HG03432 (cell line): ENCODE results near the gene LDB1.

Experiments
- ATAC-seq: cut with Tn5 transposase; IDR thresholded peaks from one replicate; pipeline ENCODE4 v1.9.1; 2021; ENCODE audit warnings: mild to moderate bottlenecking, moderate library complexity; ENCODE audit not compliant: unreplicated experiment

Gene LDB1

DNA sequence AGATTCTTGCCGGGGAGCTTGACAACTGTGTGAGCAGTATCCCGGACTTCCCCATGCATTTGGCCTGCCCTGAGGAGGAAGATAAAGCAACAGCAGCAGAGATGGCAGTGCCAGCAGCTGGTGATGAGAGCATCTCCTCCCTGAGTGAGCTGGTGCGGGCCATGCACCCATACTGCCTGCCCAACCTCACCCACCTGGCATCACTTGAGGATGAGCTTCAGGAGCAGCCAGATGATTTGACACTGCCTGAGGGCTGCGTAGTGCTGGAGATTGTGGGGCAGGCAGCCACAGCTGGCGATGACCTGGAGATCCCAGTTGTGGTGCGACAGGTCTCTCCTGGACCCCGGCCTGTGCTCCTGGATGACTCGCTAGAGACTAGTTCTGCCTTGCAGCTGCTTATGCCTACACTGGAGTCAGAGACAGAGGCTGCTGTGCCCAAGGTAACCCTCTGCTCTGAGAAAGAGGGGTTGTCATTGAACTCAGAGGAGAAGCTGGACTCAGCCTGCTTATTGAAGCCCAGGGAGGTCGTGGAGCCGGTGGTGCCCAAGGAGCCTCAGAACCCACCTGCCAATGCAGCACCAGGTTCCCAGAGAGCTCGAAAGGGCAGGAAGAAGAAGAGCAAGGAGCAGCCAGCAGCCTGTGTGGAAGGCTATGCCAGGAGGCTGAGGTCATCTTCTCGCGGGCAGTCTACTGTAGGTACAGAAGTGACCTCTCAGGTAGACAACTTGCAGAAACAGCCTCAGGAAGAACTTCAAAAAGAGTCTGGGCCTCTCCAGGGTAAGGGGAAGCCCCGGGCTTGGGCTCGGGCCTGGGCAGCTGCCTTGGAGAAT, 19.3 kb upstream of the LDB1 start:
- no peak for ATAC-seq

DNA sequence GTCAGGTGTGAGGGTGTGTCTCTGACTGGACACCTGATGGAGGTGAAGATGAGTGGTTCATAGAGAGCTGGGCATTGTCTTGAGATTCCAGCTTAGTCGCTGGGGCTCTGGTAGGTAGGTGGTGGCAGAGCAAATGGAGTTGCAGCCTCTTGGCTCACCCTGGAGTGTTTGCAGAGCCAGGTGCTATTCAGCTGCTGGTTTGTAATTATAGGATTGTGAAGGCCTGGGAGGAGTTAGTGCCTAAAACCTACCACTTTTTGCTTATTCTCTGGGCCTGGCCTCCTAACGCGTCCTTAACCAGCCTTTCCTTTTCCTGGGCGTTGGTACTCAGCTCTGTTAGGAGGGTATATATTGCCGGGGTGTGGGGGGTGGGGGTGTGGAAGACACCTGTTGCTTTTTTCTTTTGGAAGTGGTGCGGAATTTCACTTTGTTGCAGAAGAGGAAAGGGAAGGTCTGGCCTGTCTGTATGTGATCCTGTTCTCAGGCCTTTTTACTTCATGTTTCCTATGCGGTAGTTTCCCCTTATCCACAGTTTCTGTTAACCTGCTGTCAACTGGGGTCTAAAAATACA, 15.9 kb upstream of the LDB1 start:
- ATAC-seq = no peak

DNA sequence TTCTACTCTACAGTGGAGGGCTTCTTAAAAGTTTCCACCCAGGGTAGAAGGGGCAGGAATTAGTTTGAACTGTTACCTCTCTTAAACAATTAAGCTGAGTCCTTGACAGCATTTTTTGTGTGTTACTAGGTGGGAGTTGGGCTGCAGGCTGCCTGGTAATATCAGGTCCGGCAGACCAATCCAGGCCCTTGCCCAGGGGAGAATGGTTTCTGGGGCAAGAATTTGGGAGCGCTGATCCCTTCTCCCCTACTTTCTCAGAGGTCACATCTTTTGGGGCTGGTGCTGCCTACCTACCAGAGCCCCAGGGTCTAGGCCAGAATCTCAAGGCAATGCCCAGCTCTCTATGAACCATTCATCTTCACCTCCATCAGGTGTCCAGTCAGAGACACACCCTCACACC, 14.2 kb upstream of the LDB1 start:
- no peak for ATAC-seq

DNA sequence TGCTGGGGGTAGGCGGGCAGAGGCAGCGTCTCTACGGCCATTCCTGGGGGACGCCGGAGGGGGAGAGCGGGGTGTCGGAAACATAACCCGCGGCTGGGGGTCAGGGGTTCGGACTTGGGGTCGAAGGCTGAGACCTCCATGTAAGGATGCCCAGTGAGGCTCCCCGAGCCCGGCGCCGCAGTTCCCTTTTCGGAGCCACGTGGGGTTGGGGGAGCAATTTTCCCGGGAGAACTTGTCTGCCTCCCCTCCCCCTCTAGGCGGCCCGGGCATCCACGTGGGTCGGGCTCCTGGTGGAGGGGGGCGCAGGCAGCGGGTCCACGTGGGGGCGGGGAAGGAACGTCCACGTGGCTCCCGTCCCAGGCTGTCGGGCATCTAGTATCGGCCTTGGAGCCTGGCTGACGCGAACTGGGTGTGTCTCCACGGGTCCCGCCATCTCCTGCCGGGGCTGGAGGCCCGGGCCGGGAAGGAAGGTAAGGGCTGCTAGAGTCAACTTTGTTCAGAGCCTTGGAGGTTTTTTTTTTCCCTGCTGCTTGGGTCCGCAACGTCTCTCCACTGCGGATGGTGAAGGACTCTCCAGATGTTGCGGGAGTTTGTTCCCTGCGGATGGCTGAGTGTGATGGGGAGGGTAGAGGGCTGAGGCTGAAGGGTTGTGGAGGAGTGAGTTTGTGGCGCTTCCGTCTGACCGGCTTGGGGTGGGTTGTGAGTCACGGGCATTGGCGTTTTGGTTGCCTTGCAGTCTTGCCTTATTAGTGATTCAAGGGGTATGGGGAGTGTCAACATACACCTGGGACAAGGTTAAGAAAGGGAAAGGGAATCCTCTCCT, 13.4 kb upstream of the LDB1 start:
- peak; percentile 17 for ATAC-seq

DNA sequence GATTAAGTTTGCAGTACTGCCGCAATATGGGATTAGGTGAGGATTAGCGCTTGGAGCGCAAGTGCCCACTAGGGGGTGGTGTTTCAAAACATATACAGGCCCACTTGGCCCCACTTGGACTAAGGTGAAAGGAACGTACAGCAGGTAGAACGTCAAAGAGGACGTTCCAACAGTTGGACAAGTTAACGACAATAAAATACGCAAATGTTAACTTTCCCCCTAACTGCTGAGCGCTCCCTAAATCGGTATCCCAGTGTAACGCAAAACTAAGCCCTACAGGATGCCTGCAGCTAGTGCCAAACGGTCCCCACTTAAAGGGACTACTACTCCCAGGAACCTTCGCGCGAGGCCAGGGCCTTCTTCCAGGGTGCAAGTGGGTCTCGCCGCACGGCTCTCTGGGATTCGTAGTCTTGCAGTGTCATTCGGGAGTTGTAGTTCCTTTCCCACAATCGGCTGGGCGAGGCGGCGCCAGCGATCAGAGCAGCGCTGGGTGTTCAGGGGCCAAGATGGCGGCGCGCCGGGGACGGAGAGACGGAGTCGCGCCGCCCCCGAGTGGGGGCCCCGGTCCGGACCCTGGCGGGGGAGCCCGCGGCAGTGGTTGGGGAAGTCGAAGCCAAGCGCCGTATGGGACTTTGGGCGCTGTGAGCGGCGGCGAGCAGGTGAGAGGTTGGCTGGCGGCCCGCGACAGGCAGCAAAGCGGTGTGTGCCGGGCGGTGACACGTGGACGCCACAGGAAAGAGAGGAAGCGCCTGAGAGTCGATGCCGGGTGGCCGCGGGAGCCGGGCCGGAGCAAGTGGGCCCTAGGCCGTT, 12.6 kb upstream of the LDB1 start, which contains the start of gene PPRC1:
TSS of gene PPRC1 (plus strand) at position 478 of the 810 bp plus-strand sequence. CDS start at position 507, 29 bp downstream.
- ATAC-seq = peak; percentile 96

DNA sequence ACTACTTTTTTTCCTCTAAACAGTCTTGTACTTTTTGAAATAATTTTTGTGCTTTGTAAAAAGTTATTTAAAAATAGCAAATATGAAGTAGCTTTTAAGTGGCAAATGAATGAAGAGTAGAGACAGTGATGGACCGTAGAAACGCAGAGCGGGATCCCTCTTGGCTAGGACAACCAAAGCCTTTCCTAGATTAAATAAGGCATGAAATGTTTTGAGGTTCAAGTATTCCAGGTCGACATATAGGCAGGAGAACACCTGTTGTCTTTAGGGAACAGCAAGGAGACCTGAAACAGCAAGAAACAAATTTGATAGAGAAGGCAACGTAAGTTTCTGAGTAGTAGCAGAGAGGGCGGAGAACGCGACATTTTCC, 12.0 kb upstream of the LDB1 start:
- ATAC-seq = no peak

DNA sequence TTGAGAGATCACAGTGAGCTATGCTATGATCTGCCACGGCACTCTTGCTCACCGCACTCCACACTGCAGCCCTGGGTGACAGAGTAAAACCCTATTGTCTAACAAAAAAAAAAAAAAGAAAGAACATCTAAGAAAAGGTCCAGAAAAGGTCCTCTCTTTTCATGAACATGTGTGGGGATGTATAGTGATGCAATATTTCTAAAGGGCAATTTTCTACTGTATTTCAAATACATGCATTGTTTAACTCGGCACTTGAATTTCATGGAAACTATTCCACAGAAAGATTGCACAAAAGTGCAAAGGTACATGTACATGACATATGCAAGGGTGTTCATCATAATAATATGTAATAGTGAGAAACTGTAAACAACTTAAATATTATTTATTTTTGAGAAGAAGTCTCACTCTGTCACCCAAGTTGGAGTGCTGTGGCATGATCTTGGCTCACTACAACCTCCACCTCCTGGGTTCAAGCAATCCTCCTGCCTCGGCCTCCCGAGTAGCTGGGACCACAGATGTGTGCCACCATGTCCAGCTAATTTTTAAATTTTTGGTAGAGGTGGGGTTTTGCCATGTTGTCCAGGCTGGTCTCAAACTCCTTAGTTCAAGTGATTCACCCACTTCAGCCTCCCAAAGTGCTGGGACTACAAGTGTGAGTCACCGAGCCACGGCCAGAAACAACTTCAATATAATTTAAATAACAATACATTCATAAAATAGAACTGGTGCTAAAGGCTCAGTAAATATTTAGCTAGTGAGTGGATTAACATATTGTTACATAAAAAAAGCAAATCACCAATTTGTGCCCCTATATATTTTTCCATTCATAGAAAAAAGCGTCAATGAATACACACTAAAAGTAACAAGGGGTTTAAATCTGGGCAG, 11.4 kb upstream of the LDB1 start:
- no peak for ATAC-seq

DNA sequence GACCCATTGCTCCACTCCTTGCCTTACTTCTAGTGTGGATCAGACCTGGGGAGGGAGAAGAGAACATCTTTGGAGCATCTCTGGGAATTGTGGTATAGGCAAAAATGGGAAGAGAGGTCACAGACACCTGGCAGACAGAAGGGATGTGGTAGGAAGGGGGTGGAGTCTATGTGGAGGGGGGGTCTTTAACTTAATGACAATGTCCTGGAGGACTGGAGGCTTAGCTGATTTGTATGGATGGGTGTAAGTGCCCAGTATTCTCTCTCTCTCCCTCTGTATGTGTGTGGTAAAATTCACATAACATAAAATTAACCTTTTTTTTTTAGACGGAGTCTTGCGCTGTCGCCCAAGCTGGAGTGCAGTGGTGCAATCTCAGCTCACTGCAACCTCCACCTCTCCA, 3.1 kb upstream of the LDB1 start:
- ATAC-seq = no peak

DNA sequence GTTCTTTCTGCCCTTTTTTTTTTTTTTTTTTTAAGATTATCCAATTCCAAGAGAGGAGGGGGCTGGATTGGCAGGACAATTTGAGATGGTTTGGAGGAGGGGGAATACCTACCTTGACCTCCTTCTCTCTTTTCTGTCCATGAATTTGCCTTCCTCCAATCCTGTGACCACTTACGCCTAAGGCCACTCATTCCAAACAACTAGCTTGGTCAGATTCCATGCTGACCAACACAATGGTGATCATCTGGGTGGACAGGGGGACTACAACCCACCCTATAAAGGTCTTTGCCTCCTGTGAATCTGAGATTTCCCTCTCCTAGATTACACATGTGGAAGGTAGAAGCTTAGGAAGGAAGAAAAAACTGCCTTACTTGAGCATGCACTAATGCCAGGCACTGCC, 2.3 kb upstream of the LDB1 start:
- ATAC-seq = no peak

DNA sequence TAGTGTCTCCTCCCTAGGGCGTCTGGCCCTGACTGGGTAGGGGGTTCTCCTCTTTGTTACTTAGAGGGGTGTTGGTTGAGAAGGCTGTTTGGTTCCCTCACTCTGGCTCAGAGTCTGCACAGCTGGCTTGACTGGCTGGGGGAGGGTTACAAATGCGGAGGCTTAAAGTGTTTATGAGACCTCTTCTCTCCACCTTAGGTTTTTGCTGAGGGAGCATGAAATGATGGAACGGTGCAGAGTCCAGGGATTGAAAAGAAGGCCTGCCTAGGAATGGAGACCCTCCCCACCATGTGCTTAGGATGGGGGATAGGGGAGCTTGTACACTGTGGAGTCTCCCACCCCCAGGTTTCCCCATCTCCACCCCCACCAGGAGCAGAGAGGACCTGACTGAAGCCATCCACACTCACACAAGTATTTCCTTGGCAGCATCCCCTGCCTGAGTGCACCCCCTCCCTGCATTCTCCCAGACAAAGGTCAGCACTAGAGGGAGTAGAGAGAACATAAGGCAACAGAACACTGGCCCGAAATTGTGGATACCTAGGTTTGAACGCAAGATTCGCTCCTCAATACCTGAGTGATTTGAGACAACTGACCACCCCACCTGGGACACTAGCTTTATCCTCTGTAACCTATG, 1.7 kb upstream of the LDB1 start:
- ATAC-seq = no peak

DNA sequence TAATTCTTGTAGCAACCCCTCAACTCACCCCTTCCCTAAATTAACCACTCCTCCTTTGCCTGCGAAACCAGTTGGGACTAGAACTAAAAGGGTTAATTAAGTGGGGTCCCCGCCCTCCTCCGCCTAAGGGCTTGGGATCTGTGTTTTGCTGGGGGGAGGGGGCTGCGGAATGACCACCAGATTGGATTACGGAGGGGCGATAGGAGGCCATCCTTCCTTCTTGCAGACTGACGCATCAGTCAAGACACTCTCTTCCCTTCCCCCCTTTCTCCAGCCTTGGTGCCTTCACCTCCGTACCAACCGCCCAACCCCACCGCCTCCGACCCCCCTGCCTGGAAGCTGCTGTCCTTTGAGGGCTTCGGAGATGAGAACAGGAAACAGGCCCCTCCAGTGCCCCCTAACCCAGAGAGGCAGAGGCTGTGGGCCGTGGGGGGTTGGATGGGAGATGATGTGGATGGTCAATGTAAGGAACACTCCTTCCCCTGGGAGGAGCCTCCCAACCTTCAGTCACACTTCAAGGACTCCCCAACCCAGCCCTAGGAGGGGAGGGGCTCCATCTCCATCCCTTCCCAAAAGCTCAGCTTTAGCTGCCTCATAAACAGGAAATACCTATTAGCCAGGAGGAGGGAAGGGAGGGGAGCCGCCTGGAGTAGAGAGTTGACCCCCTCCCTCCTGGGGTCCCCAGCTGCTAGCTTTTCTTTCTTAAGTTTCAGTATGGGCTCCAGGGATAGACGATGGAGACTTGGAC, 997 bp upstream of the LDB1 start:
- ATAC-seq = no peak

DNA sequence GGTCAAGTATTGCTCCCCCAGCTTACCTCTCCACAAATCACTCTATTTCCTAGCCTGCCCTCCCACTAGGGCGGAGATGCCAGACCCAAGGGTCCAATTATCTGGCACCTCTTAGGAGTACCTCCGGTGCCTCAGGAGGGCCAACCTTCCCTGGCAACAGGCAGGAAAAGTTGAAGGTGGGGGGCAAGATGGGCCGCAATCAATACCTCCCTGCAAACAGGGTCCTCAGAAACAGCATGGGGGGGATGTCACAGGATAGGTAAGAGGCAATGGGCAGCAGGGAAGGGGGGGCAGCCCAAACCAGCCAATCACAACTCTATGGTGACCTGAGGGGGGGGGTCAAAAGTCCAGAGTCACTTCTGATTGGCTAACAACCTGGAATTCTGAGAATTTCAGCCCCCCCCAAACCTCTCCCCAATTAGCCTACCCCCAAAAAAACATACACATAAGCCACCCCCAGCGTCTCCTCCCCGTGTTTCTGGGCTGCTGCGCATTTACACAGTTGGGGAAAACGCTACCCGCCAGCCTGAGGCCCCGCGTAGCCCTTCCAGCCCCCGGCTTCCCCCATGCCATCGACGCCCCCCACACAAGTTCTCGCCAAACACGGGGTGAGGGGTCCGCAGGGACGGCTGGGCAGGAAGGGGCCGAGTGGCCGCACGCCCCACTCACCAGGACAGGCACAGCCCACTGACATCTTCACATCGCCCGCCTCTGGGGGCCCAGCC, 589 bp downstream of the LDB1 start:
- ATAC-seq = no peak

DNA sequence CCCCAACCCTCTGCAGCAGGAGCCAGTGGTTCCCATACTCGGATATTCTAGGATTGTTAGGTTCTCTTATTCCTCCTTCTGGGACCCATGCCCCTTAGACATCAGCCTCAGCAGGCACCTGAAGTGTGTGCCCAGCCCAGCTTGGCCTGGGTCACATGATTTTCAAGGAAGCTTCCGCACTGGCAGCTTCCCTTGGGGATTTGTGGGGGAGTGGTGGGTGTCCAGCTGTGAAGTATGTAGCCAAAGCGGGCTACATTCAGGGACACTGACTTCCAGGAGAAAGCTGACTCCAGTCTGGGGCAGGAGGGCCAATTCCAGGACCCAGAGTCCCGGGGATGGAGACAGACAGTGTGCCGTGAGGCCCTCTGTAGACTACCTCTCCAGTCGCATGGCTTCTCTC, 1.3 kb downstream of the LDB1 start:
- ATAC-seq = no peak

DNA sequence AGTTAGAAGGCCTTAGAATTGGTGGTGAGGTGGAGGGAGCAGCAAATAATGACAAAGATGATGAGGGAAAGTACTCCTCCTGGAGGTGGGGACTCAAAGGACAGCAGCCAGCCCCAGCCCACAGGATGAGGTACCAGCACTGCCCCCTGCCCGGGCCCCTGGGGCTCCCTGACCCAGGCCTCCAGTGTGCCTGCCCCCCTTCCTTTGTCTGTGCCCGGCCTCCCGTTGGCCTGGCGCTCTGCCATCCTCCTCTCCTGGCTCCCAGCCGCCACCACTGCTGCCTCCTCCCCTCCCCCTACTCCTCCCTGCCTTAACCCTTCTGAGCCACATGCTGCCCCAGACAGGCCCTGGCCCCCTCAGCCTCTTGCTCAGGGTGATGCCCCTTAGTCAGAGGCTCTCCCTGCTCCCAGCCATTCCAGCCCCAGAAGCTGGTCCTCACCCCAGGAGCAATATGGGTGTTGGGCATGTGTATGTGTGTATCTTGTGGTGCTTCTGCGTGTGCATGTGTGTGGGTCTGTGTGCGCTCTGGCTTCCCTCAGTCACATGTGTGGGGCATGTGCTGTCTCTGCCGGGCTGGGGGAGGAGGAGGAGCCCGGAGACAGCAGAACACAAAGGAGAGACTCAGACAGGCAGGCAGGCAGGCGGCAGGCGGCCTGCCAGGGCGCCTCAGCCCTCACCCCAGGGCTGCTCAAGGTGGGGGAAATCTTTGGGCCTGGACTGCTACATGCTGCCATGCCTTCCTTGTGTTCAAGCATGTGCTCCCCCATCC, 2.6 kb downstream of the LDB1 start:
- no peak for ATAC-seq

DNA sequence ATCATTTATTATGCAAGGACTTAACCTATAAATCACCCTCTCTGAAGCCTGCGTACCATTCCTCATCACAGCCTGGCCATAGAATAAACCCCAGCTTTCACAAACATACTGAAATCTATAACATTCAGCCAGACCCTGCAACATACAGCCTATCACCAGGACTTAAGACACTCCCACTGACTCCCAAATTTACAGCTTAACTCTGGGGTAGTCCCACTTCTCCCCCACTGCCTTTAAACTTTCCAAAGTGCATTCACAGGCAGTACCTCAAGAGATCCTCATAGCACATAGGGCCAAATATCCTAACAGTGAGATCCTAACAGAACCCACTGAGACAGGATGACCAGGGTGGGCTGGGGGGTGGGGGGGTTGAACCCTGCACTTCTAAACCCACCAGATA, 3.5 kb downstream of the LDB1 start:
- ATAC-seq = no peak

DNA sequence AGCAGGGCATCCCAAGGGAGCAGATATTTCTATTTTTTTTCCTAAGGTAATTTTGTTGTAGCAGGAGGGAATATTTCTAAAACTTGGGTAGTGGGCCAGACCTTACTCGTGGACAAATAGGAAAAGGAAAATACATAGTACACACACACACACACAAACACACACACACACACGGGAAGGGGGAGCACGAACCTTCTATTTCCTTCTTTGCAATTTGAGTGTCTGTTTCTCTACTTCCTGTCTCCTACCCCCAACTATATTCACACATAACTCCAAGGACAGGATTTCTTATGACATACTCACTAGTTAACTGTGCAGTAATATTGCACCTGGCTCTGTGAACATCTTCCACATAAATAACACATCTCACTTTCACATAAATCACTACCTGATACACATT, 4.4 kb downstream of the LDB1 start:
- no peak for ATAC-seq

DNA sequence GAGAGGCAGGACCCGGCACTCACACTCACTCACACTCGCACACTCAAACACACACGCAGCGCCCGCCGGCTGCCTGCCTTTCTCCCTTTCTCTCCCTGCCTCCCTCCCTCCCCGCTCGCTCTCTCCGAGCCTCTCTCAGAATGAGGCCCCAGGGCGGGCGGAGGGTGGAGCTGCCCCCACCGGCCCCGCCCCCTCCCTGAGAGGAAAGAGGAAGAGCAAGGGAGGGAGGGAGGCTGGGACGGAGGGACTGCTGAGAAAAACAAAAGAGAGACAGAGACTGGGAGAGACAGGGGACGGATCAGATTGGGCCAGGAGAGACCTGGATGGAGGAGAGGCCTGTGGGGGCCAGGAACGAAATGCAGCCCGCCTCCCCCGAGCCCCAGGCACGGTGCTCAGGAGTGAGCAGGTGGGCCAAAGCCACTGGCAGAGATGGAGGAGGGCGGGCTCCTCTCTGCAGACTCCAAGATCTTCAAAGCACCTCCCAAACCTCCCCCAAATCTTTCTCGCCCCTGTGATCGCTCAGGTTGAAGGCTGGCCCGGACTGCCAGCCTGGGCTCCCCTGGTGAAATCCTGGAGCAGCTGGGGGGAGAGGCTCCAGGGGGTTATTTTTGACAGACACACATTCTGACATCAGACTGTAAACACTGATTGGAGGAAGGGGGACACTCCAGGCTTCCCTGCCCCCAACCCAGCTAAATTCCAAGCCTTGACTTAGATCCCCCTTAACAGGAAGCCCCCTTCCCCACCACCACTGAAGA, 5.1 kb downstream of the LDB1 start:
- ATAC-seq = peak; percentile 70
